CD4-positive, alpha-beta T cell treated with Interleukin-15 for 4 hours (primary cell): ENCODE data around the gene RAB3C.

Experiments
- DNase-seq: peaks from one replicate; pipeline ENCODE4 v3.0.0-alpha.2; 2020; ENCODE audit warnings: low spot score

Gene RAB3C

DNA sequence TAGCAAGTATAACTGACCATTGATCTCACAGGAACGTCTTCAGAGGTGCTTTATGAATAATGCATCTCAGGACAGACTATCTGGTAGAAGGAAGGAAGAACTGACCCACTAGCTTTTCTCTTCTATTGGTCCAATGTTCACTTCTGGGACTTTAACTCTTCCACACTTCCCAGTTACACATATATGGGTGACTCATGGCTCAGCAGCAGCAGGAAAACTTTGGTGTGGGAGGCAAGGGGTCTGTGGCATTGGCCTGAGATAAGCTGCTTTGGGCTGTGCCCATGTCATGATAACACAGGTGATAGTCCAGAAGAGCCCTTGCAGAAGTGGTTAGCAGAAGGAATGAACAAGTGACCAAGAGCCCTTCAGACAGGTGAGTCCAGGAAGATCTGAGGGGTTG lies 148.8 kb downstream of the RAB3C start:
- no peak for DNase-seq

DNA sequence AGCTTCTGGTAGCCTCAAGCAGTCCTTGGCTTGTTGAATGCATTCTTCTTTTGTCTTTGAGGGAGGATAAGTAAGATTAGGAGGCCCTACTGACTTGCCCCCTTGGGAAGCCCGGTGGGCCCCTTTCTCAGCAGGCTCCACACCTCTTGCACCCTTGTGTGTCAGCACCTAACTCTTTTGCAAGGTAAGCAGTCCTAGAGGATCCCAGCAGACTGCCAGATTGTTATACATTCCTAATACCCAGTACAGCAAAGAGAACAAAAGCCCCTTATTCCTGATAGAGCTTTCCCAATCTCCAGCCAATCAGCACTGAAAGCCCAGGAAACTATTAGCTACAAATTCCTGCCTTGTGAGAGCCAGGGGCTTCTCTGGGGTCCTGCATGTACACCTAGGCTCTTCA lies 152.8 kb downstream of the RAB3C start:
- no peak for DNase-seq

GRCh38 chr5:58736214-58736613 lies 153.3 kb downstream of the RAB3C start:
- DNase-seq, result no peak

- DNase-seq, result no peak
These were observed 154.8 kb downstream of the RAB3C start for GRCh38 chr5:58737671-58738070.

DNA sequence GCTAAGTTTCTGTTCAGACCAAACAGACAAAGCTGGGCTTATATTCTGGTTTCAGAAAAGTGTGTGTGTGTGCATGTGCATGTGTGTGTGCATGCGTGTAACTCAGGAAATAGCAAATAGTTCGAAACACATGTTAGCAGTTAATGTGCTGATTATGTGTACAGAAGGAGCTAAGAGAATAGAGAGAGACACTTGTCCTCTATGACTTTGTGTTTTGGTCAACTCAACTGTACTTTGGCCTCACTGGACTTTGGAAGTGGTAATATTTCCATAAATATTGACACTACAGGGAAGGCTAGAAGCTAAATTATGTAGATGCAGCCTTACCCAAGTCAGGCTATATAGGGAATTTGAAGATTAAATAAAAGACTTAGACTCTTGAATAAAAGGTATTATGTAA lies 155.5 kb downstream of the RAB3C start:
- DNase-seq, result no peak

- DNase-seq, result no peak
These were observed 156.2 kb downstream of the RAB3C start for GRCh38 chr5:58739051-58739450.

GRCh38 chr5:58740956-58741355 lies 158.1 kb downstream of the RAB3C start:
- DNase-seq, result no peak

DNA sequence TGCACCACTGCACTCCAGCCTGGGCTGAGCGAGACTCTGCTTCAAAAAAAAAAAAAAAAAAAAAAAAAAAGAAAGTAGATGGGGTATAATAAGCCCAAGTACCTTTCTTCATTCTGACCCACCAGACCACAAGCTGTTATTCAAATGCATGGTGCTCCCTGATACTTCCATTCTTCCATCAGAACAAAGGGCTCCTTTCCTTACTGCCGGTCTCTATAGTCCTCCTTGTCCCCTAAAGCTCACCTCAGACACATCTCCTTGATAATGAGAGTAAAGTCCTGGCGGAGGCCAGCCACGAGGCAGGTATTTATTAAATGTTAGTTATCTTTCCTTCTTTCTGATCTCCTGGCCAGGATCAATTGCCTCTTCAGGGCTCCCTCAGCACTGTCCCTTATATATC lies 162.5 kb downstream of the RAB3C start:
- no peak for DNase-seq

DNA sequence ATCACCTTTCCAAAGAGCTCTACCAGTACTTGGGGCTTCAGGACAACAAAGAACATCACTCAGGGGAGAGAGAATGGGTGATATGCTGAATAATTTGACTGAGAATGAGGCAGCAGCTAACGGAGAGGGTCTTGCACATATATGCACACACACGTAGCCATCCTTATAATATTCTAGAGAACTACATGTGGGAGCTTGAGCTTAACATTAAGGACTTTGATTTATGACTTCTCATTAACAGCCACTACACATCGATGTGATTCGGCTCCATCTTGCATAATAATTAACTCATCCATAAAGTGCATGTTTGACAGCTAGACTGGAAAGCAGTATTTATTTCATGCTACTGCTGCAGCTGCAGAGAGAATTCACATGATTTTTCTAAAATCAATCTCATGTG lies 163.4 kb downstream of the RAB3C start:
- no peak for DNase-seq

GRCh38 chr5:58750036-58750435 lies 167.2 kb downstream of the RAB3C start:
- DNase-seq, result no peak

DNA sequence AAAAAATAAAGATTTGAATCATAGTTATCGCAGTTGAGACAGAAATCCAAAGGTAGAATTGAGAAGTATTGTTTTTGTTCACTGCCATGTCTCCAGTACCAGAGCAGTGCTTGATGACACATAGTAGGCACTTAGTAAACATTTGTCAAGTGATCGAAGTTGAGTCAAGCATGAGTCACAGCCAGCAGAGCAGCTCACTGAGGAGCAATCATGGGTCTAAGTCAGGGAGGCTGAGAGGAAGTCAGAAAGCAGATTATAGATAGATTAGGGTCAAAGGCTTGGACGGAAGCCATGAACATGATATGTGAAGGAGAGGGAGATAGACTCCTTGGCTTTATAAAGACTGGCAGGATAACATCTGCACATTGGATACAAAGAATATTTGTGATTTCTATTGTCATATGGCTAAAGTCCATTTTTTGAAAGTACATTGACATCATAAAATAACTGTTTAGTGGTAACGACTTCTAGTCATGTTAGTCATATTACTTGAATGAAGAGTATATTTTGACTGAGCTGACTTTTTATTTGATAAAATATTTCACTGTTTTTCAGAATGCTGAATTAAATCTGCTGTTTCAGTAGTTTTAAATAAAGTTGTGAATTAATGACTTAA lies 168.5 kb downstream of the RAB3C start:
- DNase-seq, result no peak

GRCh38 chr5:58752104-58752503 lies 169.2 kb downstream of the RAB3C start:
- no peak for DNase-seq

DNA sequence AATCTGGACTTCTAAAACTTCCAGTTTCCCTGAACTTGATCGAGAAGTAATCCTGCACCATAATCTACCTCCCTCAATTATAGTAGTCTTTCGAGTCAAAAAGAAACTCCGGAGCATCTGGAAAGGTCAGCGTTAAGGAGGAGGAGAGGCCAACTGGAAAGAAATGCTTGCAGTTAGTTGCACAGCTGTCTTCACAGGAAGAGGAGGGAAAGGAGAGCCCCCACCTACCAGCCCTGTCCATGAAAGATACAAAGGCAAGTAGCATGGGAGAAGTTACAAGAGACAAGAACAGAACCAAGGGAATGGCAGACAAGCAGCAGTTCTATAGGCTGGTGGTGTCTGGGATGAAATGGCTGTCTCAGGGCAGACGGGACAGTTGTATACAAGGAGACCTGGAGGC lies 170.6 kb downstream of the RAB3C start:
- DNase-seq, result no peak

DNA sequence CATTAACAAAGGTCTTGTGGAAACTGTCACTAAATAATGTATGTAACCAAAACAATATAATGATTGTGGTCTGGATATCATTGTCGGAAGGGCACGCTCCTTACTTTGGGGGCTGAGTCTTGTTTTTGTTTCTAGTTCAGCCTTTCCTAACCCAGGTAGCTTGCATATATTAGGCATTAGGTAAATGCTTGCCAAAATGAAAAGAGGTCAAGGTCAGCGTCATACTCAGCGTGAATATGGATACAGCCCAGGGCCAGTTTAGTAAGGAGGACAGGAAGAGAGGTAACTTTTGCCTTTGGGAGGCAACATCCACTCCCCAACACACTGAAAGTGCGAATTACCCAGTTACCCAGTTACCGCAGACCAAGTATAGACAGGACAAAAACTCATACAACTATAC lies 171.4 kb downstream of the RAB3C start:
- DNase-seq, result no peak

DNA sequence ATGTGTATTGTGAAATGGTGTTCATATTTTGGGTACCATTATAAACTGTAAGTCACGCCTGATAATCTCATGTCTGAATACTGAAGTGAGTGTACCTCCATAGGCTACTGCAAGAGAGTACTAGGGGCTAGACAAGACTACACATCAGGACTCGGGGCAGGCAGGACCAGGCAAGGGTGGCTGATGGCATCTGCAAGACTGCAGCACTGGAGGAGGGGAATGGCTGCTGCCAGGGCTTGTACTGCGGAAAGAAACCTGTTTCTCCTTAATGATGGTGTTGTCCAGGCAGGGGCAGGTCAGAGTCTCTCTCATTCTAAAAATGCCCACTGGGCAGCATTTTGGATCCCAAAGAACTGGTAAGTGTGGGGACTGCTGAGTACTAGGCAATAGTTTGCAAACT lies 172.5 kb downstream of the RAB3C start:
- no peak for DNase-seq

GRCh38 chr5:58759745-58760144 lies 176.9 kb downstream of the RAB3C start:
- DNase-seq, result peak; percentile 16

DNA sequence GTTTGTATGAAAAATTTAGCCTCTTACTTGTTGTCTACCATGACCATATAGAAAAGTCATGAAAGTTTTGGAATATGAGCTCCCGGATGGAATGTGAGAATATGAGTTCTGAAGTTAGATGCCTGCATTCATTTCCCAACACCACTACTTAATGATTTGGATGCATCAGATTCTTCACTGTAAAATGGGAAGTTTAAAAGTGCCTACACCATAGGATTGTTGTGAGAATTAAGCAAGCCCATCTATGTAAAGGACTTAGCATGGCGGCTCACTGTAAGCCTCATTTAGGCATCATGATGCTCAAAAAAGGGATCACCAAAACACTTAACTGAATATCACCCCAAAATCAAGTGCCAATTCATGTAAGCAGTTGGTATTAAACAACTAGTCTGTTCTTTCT lies 177.3 kb downstream of the RAB3C start:
- DNase-seq, result no peak

DNA sequence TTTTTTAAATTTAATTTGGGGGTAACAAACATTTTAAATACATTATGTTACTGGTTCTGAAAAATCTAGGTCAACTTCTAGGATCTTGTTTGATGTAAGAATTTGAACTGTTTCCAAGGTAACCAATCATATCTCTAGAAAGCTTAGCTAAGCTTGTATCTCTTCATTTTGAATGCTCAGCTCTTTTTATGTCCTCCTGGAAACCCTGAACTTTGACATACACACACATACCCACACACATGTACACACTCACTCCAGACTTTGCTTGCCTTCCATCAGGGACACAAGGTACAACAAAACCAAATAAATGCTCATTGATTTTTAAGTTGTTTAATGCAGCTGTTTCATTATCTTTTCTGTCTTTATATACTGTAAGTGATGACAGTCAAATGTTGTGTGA lies 178.5 kb downstream of the RAB3C start:
- DNase-seq, result peak; percentile 0

- no peak for DNase-seq
These were observed 180.5 kb downstream of the RAB3C start for GRCh38 chr5:58763390-58763789.

GRCh38 chr5:58764199-58764598 lies 181.3 kb downstream of the RAB3C start:
- no peak for DNase-seq

DNA sequence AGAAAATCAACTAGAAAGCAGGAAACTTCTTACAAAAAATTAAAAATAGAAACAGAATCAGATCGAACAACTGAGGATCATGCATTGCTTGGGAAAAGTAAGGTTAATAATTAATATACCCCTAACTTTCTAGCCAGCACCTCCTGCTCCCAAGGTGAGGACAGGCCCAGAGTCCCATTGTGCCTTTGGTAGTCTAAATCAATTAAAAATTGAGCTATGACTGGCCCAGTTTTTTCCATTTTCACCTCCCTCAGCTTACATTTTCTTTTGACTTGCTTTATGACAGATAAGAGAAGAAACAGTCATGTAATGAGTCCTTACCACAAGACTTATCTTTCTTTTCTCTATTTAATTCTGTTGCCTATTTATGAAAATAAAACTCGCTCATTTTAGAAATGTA lies 182.2 kb downstream of the RAB3C start:
- DNase-seq, result no peak

DNA sequence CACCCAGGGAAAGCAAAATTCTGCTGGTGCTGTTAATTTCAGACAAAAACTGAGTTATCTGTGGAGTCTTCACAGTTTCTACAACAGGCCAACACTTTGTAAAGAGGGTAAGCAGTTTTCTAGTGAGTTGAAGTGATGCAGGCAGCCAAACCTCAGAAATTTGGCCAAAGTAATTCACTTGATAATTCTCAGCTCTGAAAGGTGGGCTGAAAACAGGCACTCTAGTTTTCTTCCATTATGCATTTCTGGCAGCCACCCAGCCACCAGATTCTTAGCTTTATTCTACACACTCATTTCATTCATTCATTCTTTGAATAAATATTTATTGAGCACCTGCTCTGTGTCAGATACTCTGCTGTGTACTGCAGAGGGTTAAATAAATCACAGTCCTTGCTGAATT lies 184.2 kb downstream of the RAB3C start:
- DNase-seq, result no peak

DNA sequence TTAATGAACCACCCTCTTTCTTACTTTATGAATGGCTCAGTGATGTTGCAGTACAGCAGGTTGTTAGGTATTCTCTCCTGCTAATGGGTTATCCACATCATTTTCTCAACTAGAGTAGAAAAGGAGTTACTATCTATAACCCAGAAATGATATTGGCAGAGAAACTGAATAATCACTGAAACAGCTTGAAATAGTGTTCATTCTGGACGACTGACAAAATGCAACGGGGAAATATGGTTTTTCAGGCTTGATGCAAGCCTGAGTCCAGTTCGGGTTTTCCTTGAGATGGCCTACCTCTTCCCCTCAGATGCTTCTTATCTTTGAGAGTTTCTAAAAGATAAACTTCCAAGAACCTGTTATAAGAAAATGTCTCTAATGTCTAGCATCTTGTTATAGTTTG lies 187.3 kb downstream of the RAB3C start:
- no peak for DNase-seq

DNA sequence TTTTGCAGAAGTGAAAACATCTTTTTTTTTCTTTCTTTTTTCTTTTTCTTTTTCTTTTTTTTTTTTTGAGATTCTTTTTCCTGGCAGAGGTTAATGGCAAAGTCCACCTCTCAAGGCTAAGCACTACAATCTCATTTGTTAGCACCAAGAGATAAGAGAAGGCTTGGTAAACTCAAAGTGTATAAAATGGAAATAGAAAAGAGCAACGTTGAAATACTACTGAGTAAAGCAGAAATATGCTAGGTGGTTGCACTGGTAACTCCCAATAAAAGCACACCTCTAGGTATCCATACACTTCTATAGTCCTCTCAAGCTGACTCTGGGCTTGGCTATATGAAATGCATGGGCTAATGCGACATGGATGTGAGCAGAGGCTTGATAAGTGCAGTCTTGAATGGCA lies 188.9 kb downstream of the RAB3C start:
- no peak for DNase-seq
